Adrenal gland (tissue), 12 donors: ENCODE data around the gene NIPBL. TPM values are rescaled to one million over a fixed set of nuclear protein-coding genes. Genes with fewer than 3 reads are reported as not detected.

ENCODE experiments used
- DNase-seq, 7 donors: peaks; one replicate each; pipeline ENCODE4 v3.0.0-alpha.2; 2019 to 2020
- H3K27ac ChIP-seq, 5 donors: fragments of 200-600 bp; sonication (generic) in 4 of 5; 1 replicate in 3 of 5; 2 replicates in 2 of 5; pipeline versions ENCODE4 v1.5.1 to v1.8.0; 2016 to 2020; ENCODE audit warnings: mild to moderate bottlenecking in 1 of 5
- H3K27me3 ChIP-seq: fragments of 200-600 bp; 2 replicates; pipeline ENCODE4 v1.8.0; 2021
- H3K36me3 ChIP-seq, 2 donors: fragments of 200-600 bp; replicated peaks in 1 of 2; 1 replicate in 1 of 2; 2 replicates in 1 of 2; pipeline versions ENCODE4 v1.5.1 to v1.8.0; 2018 to 2022
- H3K4me1 ChIP-seq, 2 donors: fragments of 200-600 bp; replicated peaks in 1 of 2; 1 replicate in 1 of 2; 2 replicates in 1 of 2; pipeline versions ENCODE4 v1.5.1 to v1.8.0; 2018 to 2021
- H3K4me3 ChIP-seq, 4 donors: fragments of 200-600 bp; sonication (generic) in 3 of 4; one replicate each; pipeline ENCODE4 v1.5.1; 2016 to 2018
- H3K9me3 ChIP-seq, 3 donors: fragments of 200-600 bp; sonication (generic) in 1 of 3; replicated peaks in 1 of 3; 1 replicate in 2 of 3; 2 replicates in 1 of 3; pipeline versions ENCODE4 v1.5.1 to v1.8.0; 2016 to 2021
- POLR2A ChIP-seq, 2 donors: fragments of 450-650 bp; IDR thresholded peaks; one replicate each; pipeline ENCODE4 v1.6.1; 2017; ENCODE audit warnings: antibody characterized with exemption in 2 of 2, mild to moderate bottlenecking in 2 of 2, moderate library complexity in 1 of 2
- WGBS, 4 donors: extraction: QIAGEN DNeasy Blood & Tissue Kit in 2 of 4; methylation state at CpG; one replicate each; pipeline versions ENCODE4 v1.1.5 to v1.1.7; 2013 to 2017; 5-methylcytosine and 5-hydroxymethylcytosine counted together
- intact Hi-C, 2 donors: fragments of 100-400 bp; cut with DNase I; formaldehyde crosslinking; loops; one replicate each; pipeline versions ENCODE4 v1.14.1 to v1.15.0; 2022 to 2023
- polyA plus RNA-seq, 3 donors: library from polyadenylated mRNA; stranded (reverse); fragments of 200-250 nt in 2 of 3; fragments of 350-450 nt in 1 of 3; fragmentation: Illumina TruSeq in 1 of 3; extraction: RNeasy Lipid Tissue Mini Kit (QIAGEN cat#74804) in 1 of 3; gene quantifications; one replicate each; pipeline ENCODE4 v1.2.3, GENCODE V29; 2013 to 2014
- total RNA-seq, 9 donors: library from RNA; depleted of rRNA in 4 of 9; stranded (reverse); fragments of >200 nt in 4 of 9; fragments of 120-200 nt in 1 of 9; fragmentation: NEBNext Ultra II Directional in 1 of 9; extraction: Animal tissue kit (Norgen Biotek cat#: 25700) in 1 of 9; gene quantifications; one replicate each; pipeline versions ENCODE4 v1.1.0 to v1.2.4, GENCODE V29; 2013 to 2023
- TF ChIP-seq, protein P1 (sequence below), 6 experiments: fragments of 450-650 bp in 4 of 6; fragments of 200-600 bp in 2 of 6; sonication (generic) in 1 of 6; IDR thresholded peaks; 1 replicate in 5 of 6; 2 replicates in 1 of 6; pipeline versions ENCODE4 v1.5.1 to v1.8.0; 2016 to 2021; ENCODE audit warnings: antibody characterized with exemption in 6 of 6, mild to moderate bottlenecking in 2 of 6, moderate library complexity in 1 of 6
- donor health status: healthy with polysubstance abuse.
- donor health status: Bipolar disorder and iron deficiency.
- donor health status: DM: yes; HTN: yes; CAD: no.
- donor health status: DM: no; HTN: no; CAD: no.
- donor health status: DM: no; HTN: no; CAD: no.
- donor health status: DM: yes; HTN: yes; CAD: no.

NIPBL gene
- total and polyA plus RNA-seq, 12 donors, result 15.7 to 54.5 (median 41.9) TPM

DNA sequence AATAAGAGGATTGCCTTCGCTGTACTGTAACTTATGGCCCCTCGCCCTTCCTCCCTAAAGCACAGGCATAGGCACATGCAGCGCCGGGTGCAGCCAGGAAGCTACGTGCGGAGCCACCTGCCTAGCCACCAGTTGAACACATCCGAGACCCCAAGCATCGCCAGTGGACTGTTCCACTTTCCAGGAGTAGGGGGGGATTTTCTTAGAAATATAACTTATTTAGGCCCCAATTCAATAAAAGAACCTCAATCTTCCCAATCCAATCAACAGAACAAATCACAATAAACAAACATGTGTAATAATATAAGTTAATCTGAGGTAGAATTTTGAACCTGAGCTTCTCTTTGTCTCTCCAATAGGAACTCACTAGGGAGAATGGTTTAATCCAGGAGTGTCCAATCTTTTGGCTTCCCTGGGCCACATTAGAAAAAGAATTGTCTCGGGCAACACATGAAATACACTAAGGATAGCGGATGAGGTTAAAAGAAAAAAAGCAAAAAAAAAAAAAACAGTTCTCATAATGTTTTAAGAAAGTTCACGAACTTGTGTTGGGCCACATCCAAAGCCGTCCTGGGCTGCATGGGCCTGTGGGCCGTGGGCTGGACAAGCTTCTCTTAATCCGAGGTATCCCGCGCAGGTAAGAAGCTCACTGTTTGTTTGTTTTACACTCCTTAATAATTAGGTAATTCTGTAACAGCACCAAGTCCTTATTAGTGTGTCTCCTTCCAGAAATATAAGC, 22.0 kb upstream of the NIPBL start:
- intact Hi-C loops, result no loop called here
- H3K9me3 ChIP-seq, result peaks cover 0 to 3% (median 0%) of the 10 kb centered on the region in 3 donors

DNA sequence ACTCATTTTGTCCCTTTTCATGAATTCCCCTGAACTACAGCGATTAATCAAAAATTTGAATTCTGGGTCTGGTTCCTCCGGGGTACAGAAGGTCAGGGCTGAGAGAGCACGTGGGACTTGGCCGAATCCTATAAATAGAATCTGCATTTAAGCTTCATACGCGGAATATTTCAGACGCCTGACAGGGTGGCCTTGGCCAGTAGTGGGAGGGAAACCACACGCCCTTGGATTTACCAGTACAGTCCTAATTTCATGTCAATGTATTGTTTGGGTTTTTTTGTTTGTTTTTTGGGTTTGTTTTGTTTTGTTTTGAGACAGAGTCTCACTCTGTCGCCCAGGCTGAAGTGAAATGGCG, 21.5 kb upstream of the NIPBL start:
- TF ChIP-seq, protein P1, sequence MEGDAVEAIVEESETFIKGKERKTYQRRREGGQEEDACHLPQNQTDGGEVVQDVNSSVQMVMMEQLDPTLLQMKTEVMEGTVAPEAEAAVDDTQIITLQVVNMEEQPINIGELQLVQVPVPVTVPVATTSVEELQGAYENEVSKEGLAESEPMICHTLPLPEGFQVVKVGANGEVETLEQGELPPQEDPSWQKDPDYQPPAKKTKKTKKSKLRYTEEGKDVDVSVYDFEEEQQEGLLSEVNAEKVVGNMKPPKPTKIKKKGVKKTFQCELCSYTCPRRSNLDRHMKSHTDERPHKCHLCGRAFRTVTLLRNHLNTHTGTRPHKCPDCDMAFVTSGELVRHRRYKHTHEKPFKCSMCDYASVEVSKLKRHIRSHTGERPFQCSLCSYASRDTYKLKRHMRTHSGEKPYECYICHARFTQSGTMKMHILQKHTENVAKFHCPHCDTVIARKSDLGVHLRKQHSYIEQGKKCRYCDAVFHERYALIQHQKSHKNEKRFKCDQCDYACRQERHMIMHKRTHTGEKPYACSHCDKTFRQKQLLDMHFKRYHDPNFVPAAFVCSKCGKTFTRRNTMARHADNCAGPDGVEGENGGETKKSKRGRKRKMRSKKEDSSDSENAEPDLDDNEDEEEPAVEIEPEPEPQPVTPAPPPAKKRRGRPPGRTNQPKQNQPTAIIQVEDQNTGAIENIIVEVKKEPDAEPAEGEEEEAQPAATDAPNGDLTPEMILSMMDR (IDR thresholded peaks at IDR 0.05), result no peak
- no peak for TF ChIP-seq POLR2A (IDR thresholded peaks at IDR 0.05)
- intact Hi-C loops, result no loop called here
- peak in 1 of 7 donors; percentile 23 for DNase-seq
- H3K4me3 ChIP-seq, result no peak overlapping the region
- 52 to 59% (median 54%) methylated on average over 10 of the region's 10 CpGs for WGBS, 4 donors
- H3K27me3 ChIP-seq, result no peaks in the 10 kb centered on the region
- no peaks in the 10 kb centered on the region for H3K36me3 ChIP-seq
- no peaks in the 10 kb centered on the region for H3K4me1 ChIP-seq
- H3K27ac ChIP-seq, result no peak overlapping the region
- H3K9me3 ChIP-seq, result peaks cover 0 to 8% (median 0%) of the 10 kb centered on the region in 3 donors

More for the DNA sequence above, 22.0 kb upstream of the NIPBL start:
- no peak overlapping the region for H3K4me3 ChIP-seq
- no peaks in the 10 kb centered on the region for H3K27me3 ChIP-seq
- WGBS, 4 donors, result 78 to 85% (median 84%) methylated on average over 16 of the region's 16 CpGs
- H3K36me3 ChIP-seq, result no peaks in the 10 kb centered on the region
- no peak overlapping the region for H3K27ac ChIP-seq
- no peak for TF ChIP-seq POLR2A (IDR thresholded peaks at IDR 0.05)
- no peak for DNase-seq
- H3K4me1 ChIP-seq, result no peaks in the 10 kb centered on the region

DNA sequence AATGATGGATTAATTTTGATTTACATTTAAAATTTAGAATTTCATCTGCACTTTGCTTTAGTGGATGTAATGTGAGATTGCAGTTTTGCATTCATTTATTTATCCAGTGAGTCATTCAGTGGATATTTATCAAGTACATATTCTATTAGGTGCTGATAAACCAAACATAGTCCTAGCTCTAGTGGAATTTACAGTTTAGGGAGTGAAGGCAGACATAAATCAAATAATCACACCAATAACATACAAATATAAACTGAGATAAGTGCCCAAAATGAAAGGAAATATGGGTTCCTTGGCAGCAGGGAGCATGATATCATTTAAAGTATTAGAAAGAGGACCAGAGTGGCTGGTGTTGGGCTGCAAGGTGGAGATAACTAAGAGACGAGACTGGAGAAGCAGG, 14.7 kb upstream of the NIPBL start:
- H3K27me3 ChIP-seq, result no peaks in the 10 kb centered on the region
- H3K4me3 ChIP-seq, result no peak overlapping the region
- no peak overlapping the region for H3K27ac ChIP-seq
- H3K4me1 ChIP-seq, result no peaks in the 10 kb centered on the region
- TF ChIP-seq POLR2A (IDR thresholded peaks at IDR 0.05), result no peak
- TF ChIP-seq, protein P1 (IDR thresholded peaks at IDR 0.05), result no peak
- H3K9me3 ChIP-seq, result peaks cover 0 to 8% (median 0%) of the 10 kb centered on the region in 3 donors
- no peaks in the 10 kb centered on the region for H3K36me3 ChIP-seq
- 90 to 92% (median 91%) methylated on average over 1 of the region's 1 CpG for WGBS, 4 donors
- intact Hi-C loops, result no loop called here
- DNase-seq, result no peak

DNA sequence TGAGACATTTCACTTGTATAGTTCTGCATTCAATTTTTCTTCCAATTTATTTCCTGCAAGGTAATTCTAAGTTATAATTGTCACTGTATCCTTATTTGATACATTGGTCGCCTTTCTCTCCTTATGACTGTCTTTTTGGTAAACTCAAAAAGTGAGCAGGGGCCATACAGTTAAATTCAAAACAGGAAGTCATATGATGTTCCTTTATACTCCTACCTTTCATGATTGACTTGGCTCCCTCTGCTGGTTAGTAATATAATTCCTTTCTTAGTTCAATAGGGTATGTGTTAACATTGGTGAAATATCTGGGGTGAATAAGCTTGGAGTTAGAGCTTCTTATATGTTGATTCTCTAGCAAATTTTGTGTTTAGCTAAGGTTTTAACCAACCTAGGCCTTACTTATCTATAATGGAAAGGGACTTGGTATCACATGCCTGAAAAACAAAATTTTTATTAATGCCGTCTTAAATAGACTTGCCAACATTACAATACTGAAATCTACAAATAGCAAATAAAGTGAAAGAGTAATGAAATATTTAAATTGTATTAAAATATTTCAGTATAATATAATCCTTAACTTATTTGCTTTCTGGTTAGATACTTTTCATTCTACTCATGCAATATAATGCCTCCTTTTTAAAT, 6.0 kb upstream of the NIPBL start:
- no peak for TF ChIP-seq POLR2A (IDR thresholded peaks at IDR 0.05)
- TF ChIP-seq, protein P1 (IDR thresholded peaks at IDR 0.05), result peak; percentile 40 to 70 (median 56)
- H3K4me3 ChIP-seq, result no peak overlapping the region
- H3K27me3 ChIP-seq, result no peaks in the 10 kb centered on the region
- no peak overlapping the region for H3K27ac ChIP-seq
- no peak for DNase-seq
- WGBS, 4 donors, result 72 to 77% (median 74%) methylated on average over 2 of the region's 2 CpGs
- no peaks in the 10 kb centered on the region for H3K9me3 ChIP-seq
- H3K4me1 ChIP-seq, result peaks cover 5 to 19% of the 10 kb centered on the region in 2 donors
- H3K36me3 ChIP-seq, result no peaks in the 10 kb centered on the region
- intact Hi-C loops, result loop anchor here (10.0 kb wide), 2 partner anchors 74 to 126 kb away; no protein-coding TSS in a partner anchor
